Activated CD8-positive, alpha-beta T cell treated with anti-CD3 and anti-CD28 coated beads for 36 hours (primary cell): ENCODE data around the gene SPPL3. TPM values are rescaled to one million over a fixed set of nuclear protein-coding genes. Genes with fewer than 3 reads are reported as not detected.

Experiments used
- ATAC-seq: fragments of 200-7000 bp; cut with Tn5 transposase; one replicate; pipeline ENCODE4 v1.10.0; 2021; ENCODE audit warnings: mild to moderate bottlenecking, moderate library complexity
- CTCF ChIA-PET: fragments of 350-600 bp; sonication (Branson Sonifier 250); formaldehyde crosslinking; loops from one replicate; lab custom pipeline; 2021; ENCODE audit warnings: antibody characterized with exemption; lab: Charles Lee
- POLR2A ChIA-PET: fragments of 350-600 bp; sonication (Branson Sonifier 250); formaldehyde crosslinking; loops from one replicate; lab custom pipeline; 2021; ENCODE audit warnings: antibody characterized with exemption; lab: Charles Lee
- DNase-seq: peaks from one replicate; pipeline ENCODE4 v3.0.0-alpha.2; 2020
- H3K27ac Mint-ChIP-seq: one replicate; pipeline ENCODE4 v1.8.0; 2021; ENCODE audit warnings: mild to moderate bottlenecking, mixed read lengths
- H3K27me3 Mint-ChIP-seq: one replicate; pipeline ENCODE4 v1.8.0; 2021; ENCODE audit warnings: mixed read lengths
- H3K36me3 Mint-ChIP-seq: one replicate; pipeline ENCODE4 v1.8.0; 2021; ENCODE audit warnings: low read depth, mixed read lengths
- H3K4me1 Mint-ChIP-seq: one replicate; pipeline ENCODE4 v1.8.0; 2021; ENCODE audit warnings: low read depth, mixed read lengths
- H3K4me3 Mint-ChIP-seq: one replicate; pipeline ENCODE4 v1.8.0; 2021; ENCODE audit warnings: mild to moderate bottlenecking, moderate library complexity, mixed read lengths
- H3K9me3 Mint-ChIP-seq: one replicate; pipeline ENCODE4 v1.8.0; 2021; ENCODE audit warnings: mixed read lengths
- intact Hi-C: fragments of 100-400 bp; cut with micrococcal nuclease; formaldehyde crosslinking; loops from one replicate; pipeline ENCODE4 v1.10.0; 2022
- total RNA-seq, 2 experiments: library from RNA; stranded (reverse); gene quantifications; one replicate each; pipeline ENCODE4 v1.2.3, GENCODE V29; 2021
- TF ChIP-seq, protein P1 (sequence below): fragments of 200-600 bp; IDR thresholded peaks from one replicate; pipeline ENCODE4 v1.8.0; 2022; ENCODE audit warnings: antibody characterized with exemption, mild to moderate bottlenecking

The SPPL3 gene
- total RNA-seq, 2 experiments from 2014 or later: 19.8 to 20.8 TPM

GRCh38 chr12:120932956-120933526 lies 28.9 kb upstream of the SPPL3 start:
- no peak for DNase-seq
- H3K27me3 Mint-ChIP-seq: no peaks in the 10 kb centered on the region
- TF ChIP-seq, protein P1, sequence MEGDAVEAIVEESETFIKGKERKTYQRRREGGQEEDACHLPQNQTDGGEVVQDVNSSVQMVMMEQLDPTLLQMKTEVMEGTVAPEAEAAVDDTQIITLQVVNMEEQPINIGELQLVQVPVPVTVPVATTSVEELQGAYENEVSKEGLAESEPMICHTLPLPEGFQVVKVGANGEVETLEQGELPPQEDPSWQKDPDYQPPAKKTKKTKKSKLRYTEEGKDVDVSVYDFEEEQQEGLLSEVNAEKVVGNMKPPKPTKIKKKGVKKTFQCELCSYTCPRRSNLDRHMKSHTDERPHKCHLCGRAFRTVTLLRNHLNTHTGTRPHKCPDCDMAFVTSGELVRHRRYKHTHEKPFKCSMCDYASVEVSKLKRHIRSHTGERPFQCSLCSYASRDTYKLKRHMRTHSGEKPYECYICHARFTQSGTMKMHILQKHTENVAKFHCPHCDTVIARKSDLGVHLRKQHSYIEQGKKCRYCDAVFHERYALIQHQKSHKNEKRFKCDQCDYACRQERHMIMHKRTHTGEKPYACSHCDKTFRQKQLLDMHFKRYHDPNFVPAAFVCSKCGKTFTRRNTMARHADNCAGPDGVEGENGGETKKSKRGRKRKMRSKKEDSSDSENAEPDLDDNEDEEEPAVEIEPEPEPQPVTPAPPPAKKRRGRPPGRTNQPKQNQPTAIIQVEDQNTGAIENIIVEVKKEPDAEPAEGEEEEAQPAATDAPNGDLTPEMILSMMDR: no peak
- no peak overlapping the region for H3K4me3 Mint-ChIP-seq
- ChIA-PET POLR2A (interaction anchor here (0.6 kb wide), 1 partner anchor 145 kb away, joined by 3 read pairs; no protein-coding TSS in a partner anchor), CTCF (interaction anchor here (0.8 to 1.6 kb wide), 3 partner anchors 11 to 283 kb away, joined by 3 to 6 read pairs (median 3); no protein-coding TSS in a partner anchor)
- no peak overlapping the region for H3K27ac Mint-ChIP-seq
- no peak for ATAC-seq
- H3K4me1 Mint-ChIP-seq: no peaks in the 10 kb centered on the region
- no peaks in the 10 kb centered on the region for H3K9me3 Mint-ChIP-seq
- H3K36me3 Mint-ChIP-seq: no peaks in the 10 kb centered on the region
- intact Hi-C loops: no loop called here

- POLR2A ChIA-PET: no interaction called here
- Mint-ChIP-seq H3K36me3 (no peaks in the 10 kb centered on the region), H3K27me3 (no peaks in the 10 kb centered on the region), H3K27ac (no peak overlapping the region), H3K4me3 (no peak overlapping the region), H3K4me1 (no peaks in the 10 kb centered on the region), H3K9me3 (no peaks in the 10 kb centered on the region)
- ATAC-seq (no peak), DNase-seq (no peak)
- intact Hi-C loops: no loop called here
- CTCF ChIA-PET: interaction anchor here (1.4 to 1.6 kb wide), 2 partner anchors 11 to 283 kb away, joined by 3 to 6 read pairs; no protein-coding TSS in a partner anchor
- TF ChIP-seq, protein P1: no peak
Observed at GRCh38 chr12:120932058-120932457, 27.9 kb upstream of the SPPL3 start.

- H3K27me3 Mint-ChIP-seq: no peaks in the 10 kb centered on the region
- no peaks in the 10 kb centered on the region for H3K9me3 Mint-ChIP-seq
- POLR2A ChIA-PET: no interaction called here
- no peaks in the 10 kb centered on the region for H3K36me3 Mint-ChIP-seq
- DNase-seq (no peak), ATAC-seq (no peak)
- intact Hi-C loops: no loop called here
- H3K4me1 Mint-ChIP-seq: no peaks in the 10 kb centered on the region
- H3K4me3 Mint-ChIP-seq: no peak overlapping the region
- no peak overlapping the region for H3K27ac Mint-ChIP-seq
- CTCF ChIA-PET: no interaction called here
- TF ChIP-seq, protein P1: no peak
Observed at GRCh38 chr12:120930032-120930431, 25.9 kb upstream of the SPPL3 start.

- ChIA-PET POLR2A (no interaction called here), CTCF (no interaction called here)
- H3K27me3 Mint-ChIP-seq: no peaks in the 10 kb centered on the region
- intact Hi-C loops: no loop called here
- ATAC-seq: peak; percentile 30
- TF ChIP-seq, protein P1: no peak
- no peaks in the 10 kb centered on the region for H3K4me1 Mint-ChIP-seq
- H3K36me3 Mint-ChIP-seq: no peaks in the 10 kb centered on the region
- DNase-seq: no peak
- no peak overlapping the region for H3K4me3 Mint-ChIP-seq
- no peak overlapping the region for H3K27ac Mint-ChIP-seq
- H3K9me3 Mint-ChIP-seq: no peaks in the 10 kb centered on the region
Observed at GRCh38 chr12:120928864-120929652, 24.9 kb upstream of the SPPL3 start.
